ENCODE measurements around the gene IRGC.

DNA sequence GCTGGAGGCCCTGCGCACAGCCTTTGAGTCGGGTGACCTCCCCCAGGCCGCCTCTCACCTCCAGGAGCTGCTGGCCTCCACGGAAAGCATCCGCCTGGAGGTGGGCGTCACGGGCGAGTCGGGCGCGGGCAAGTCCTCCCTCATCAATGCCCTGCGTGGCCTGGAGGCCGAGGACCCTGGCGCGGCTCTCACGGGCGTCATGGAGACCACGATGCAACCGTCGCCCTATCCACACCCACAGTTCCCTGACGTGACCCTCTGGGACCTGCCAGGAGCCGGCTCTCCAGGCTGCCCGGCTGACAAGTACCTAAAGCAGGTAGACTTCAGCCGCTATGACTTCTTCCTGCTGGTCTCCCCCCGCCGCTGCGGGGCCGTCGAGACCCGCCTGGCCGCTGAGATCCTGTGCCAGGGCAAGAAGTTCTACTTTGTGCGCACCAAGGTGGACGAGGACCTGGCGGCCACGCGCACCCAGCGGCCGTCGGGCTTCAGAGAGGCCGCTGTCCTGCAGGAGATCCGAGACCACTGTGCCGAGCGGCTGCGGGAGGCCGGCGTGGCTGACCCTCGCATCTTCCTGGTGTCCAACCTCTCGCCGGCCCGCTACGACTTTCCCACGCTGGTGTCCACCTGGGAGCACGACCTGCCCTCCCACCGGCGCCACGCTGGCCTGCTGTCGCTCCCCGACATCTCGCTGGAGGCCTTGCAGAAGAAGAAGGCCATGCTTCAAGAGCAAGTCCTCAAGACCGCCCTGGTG lies 2.9 kb downstream of the IRGC start:
- TF ChIP-seq CTCF (IDR thresholded peaks at IDR 0.05) (no peak), POLR2AphosphoS5 (IDR thresholded peaks at IDR 0.05) (no peak)

Data from stomach (tissue), 4 donors.